BE2C (cell line): Measurements from ENCODE around the gene RARS1.
"Not testable (repeated sequence)": the region's sequence is repeated elsewhere in the genome, so short reads cannot be mapped to it uniquely, and the experiment has no call there.

Experiments used
- DNase-seq: peaks from one replicate; pipeline ENCODE4 v3.0.0-alpha.2; 2020
- H3K27me3 ChIP-seq: fragments of 250-450 bp; sonication (Bioruptor Pico); 2 replicates; pipeline ENCODE4 v1.5.1; 2020; ENCODE audit warnings: mild to moderate bottlenecking
- H3K36me3 ChIP-seq: fragments of 250-450 bp; sonication (Bioruptor Pico); 2 replicates; pipeline ENCODE4 v1.5.1; 2020; ENCODE audit warnings: mild to moderate bottlenecking
- H3K4me1 ChIP-seq: fragments of 250-450 bp; sonication (Bioruptor Pico); 2 replicates; pipeline ENCODE4 v1.5.1; 2020
- H3K4me3 ChIP-seq: 2 replicates; pipeline ENCODE4 v1.5.1; 2011; ENCODE audit warnings: low read depth, low read length
- H3K9me3 ChIP-seq: fragments of 250-450 bp; sonication (Bioruptor Pico); 2 replicates; pipeline ENCODE4 v1.5.1; 2020
- CTCF ChIP-seq: IDR thresholded peaks from 2 replicates; pipeline ENCODE4 v1.5.1; 2012; ENCODE audit warnings: mild to moderate bottlenecking, low read depth, low read length

RARS1 gene

GRCh38 chr5:168531987-168532864, 46.0 kb downstream of the RARS1 start:
- TF ChIP-seq CTCF: no peak
- no peaks in the 10 kb centered on the region; the same call in 1 of the 2 replicates for H3K4me1 ChIP-seq
- H3K36me3 ChIP-seq: no peaks in the 10 kb centered on the region
- H3K4me3 ChIP-seq: no peak overlapping the region
- peaks cover 4% of the 10 kb centered on the region; the same call in 1 of the 2 replicates for H3K9me3 ChIP-seq
- no peak for DNase-seq
- no peaks in the 10 kb centered on the region for H3K27me3 ChIP-seq

GRCh38 chr5:168534351-168534750, 48.1 kb downstream of the RARS1 start:
- not testable (repeated sequence) for H3K36me3 ChIP-seq, H3K4me3 ChIP-seq, H3K9me3 ChIP-seq, DNase-seq, H3K27me3 ChIP-seq, H3K4me1 ChIP-seq

- H3K4me1 ChIP-seq: no peaks in the 10 kb centered on the region
- TF ChIP-seq CTCF: no peak
- H3K9me3 ChIP-seq: no peaks in the 10 kb centered on the region
- no peak overlapping the region for H3K4me3 ChIP-seq
- H3K27me3 ChIP-seq: no peaks in the 10 kb centered on the region
- DNase-seq: no peak
- no peaks in the 10 kb centered on the region for H3K36me3 ChIP-seq
Observed at GRCh38 chr5:168537176-168537575, 50.9 kb downstream of the RARS1 start.

- Histone ChIP-seq H3K4me3 (no peak overlapping the region), H3K27me3 (no peaks in the 10 kb centered on the region), H3K36me3 (peaks cover 60% of the 10 kb centered on the region), H3K4me1 (peaks cover 2% of the 10 kb centered on the region; the same call in 1 of the 2 replicates), H3K9me3 (no peaks in the 10 kb centered on the region; the same call in none of the 2 replicates)
- TF ChIP-seq CTCF: no peak
- no peak for DNase-seq
Observed at GRCh38 chr5:168549554-168549953, 63.3 kb downstream of the RARS1 start.

- Histone ChIP-seq H3K36me3 (peaks cover 68% of the 10 kb centered on the region), H3K4me1 (peaks cover 8% of the 10 kb centered on the region), H3K9me3 (no peaks in the 10 kb centered on the region; the same call in none of the 2 replicates), H3K4me3 (no peak overlapping the region), H3K27me3 (no peaks in the 10 kb centered on the region)
- DNase-seq: no peak
- TF ChIP-seq CTCF: no peak
Observed at GRCh38 chr5:168550656-168551055, 64.4 kb downstream of the RARS1 start.

GRCh38 chr5:168552146-168552545, 65.9 kb downstream of the RARS1 start:
- Histone ChIP-seq H3K9me3 (no peaks in the 10 kb centered on the region; the same call in none of the 2 replicates), H3K36me3 (peaks cover 74% of the 10 kb centered on the region), H3K27me3 (no peaks in the 10 kb centered on the region), H3K4me1 (peaks cover 9% of the 10 kb centered on the region), H3K4me3 (no peak overlapping the region)
- TF ChIP-seq CTCF: no peak
- DNase-seq: no peak
